Lower lobe of right lung (tissue), 2 donors: ENCODE measurements around the gene RNF224. TPM values are rescaled to one million over a fixed set of nuclear protein-coding genes. Genes with fewer than 3 reads are reported as not detected.
A peak's percentile ranks its signal among the peaks of the same experiment; 100 is the strongest.

ENCODE experiments used
- ATAC-seq, 2 donors: fragments of 200-7000 bp; cut with Tn5 transposase; one replicate each; pipeline ENCODE4 v1.9.1; 2020 to 2022; ENCODE audit warnings: mild to moderate bottlenecking in 2 of 2, moderate library complexity in 2 of 2
- DNase-seq: peaks from one replicate; pipeline ENCODE4 v3.0.0-alpha.2; 2020
- H3K27ac ChIP-seq: fragments of 200-600 bp; one replicate; pipeline ENCODE4 v1.8.0; 2022
- H3K27me3 ChIP-seq: fragments of 200-600 bp; one replicate; pipeline ENCODE4 v1.8.0; 2022; ENCODE audit warnings: low read depth
- H3K36me3 ChIP-seq: fragments of 200-600 bp; one replicate; pipeline ENCODE4 v1.8.0; 2022; ENCODE audit warnings: mild to moderate bottlenecking
- H3K4me1 ChIP-seq: fragments of 200-600 bp; one replicate; pipeline ENCODE4 v1.8.0; 2022
- H3K4me3 ChIP-seq: fragments of 200-600 bp; one replicate; pipeline ENCODE4 v1.8.0; 2022; ENCODE audit warnings: mild to moderate bottlenecking
- H3K9me3 ChIP-seq: fragments of 200-600 bp; one replicate; pipeline ENCODE4 v1.8.0; 2022
- intact Hi-C: fragments of 100-400 bp; cut with DNase I; formaldehyde crosslinking; loops from one replicate; pipeline ENCODE4 v1.11.0; 2022
- total RNA-seq: library from RNA; stranded (reverse); fragmentation: NEBNext Ultra II Directional; extraction: Animal tissue kit (Norgen Biotek cat#: 25700); gene quantifications from one replicate; pipeline ENCODE4 v1.2.1, GENCODE V29; 2021
- TF ChIP-seq, protein P1 (sequence below): fragments of 200-600 bp; IDR thresholded peaks from one replicate; pipeline ENCODE4 v1.8.0; 2022; ENCODE audit warnings: antibody characterized with exemption, mild to moderate bottlenecking
- donor health status: DM: no; HTN: yes; CAD: no; lungs with severe emphysema.

The RNF224 gene
- total RNA-seq, 1 donor from 2014 or later, result 0.21 TPM

DNA sequence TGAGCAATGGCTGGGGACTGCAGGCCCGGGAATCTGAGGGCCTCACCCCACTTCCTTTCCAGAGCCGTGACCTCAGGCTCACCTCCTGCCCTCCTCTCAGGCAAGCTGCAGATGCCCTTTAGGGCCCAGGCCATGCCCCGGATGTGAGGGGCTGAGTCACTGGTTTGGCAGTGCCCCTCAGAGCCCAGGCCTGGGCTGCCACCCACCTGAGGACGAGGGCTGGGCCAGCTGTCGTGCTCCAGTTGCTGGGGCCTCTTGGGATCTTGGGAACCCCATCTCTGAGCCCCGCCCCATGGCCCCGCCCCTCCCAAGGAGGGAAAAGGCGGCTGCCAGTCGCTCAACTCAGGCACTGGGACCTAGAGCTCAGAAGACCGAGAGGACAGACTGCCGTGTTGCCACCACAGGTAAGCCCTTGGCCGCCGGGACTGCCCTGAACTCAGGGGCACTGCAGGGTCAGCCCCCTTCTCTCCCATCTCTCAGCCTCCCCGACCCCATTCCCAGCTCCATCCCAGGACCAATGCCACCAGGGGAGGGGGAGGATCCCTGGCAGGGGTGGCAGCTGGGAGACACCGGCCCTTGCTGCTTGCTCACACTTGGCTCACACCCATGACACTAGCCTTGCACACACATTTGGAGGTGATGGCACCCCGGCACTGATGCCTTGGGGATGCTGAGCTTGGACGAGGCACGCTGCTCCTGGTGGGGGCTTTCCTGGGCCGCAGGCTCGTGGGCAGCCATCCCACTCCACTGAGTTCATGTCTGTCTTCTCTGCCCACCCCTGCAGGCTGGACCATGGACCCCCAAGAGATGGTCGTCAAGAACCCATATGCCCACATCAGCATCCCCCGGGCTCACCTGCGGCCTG, 2.2 kb upstream of the RNF224 start, which contains the start of gene CYSRT1:
CYSRT1 (plus strand) TSS at position 345 of the 865 bp plus-strand sequence; CDS start at position 793, 448 bp downstream.
- TF ChIP-seq, protein P1, sequence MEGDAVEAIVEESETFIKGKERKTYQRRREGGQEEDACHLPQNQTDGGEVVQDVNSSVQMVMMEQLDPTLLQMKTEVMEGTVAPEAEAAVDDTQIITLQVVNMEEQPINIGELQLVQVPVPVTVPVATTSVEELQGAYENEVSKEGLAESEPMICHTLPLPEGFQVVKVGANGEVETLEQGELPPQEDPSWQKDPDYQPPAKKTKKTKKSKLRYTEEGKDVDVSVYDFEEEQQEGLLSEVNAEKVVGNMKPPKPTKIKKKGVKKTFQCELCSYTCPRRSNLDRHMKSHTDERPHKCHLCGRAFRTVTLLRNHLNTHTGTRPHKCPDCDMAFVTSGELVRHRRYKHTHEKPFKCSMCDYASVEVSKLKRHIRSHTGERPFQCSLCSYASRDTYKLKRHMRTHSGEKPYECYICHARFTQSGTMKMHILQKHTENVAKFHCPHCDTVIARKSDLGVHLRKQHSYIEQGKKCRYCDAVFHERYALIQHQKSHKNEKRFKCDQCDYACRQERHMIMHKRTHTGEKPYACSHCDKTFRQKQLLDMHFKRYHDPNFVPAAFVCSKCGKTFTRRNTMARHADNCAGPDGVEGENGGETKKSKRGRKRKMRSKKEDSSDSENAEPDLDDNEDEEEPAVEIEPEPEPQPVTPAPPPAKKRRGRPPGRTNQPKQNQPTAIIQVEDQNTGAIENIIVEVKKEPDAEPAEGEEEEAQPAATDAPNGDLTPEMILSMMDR, result no peak
- no peaks in the 10 kb centered on the region for H3K36me3 ChIP-seq
- H3K4me3 ChIP-seq, result peak within 1 kb of the TSS; percentile 78
- no peaks in the 10 kb centered on the region for H3K9me3 ChIP-seq
- DNase-seq (no peak), ATAC-seq (no peak)
- peaks cover 30% of the 10 kb centered on the region for H3K4me1 ChIP-seq
- peaks cover 16% of the 10 kb centered on the region for H3K27me3 ChIP-seq
- H3K27ac ChIP-seq, result peak within 1 kb of the TSS; percentile 91
- intact Hi-C loops, result no loop called here

DNA sequence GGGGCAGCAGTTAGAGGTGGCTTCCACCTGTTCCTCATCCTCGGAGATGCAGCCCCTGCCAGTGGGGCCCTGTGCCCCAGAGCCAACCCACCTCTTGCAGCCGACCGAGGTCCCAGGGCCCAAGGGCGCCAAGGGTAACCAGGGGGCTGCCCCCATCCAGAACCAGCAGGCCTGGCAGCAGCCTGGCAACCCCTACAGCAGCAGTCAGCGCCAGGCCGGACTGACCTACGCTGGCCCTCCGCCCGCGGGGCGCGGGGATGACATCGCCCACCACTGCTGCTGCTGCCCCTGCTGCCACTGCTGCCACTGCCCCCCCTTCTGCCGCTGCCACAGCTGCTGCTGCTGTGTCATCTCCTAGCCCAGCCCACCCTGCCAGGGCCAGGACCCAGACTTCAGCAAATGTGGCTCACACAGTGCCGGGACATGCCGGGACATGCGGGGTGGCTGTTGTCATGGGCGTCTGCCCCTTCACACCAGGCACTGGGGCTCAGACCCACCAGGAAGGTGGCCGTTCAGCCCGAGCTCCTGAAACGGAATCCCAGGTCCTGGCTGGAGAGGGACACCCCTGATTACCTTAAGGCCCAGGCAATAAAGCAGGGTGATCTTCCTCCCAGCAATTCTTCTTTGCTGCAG, 1.5 kb upstream of the RNF224 start:
- H3K36me3 ChIP-seq, result no peaks in the 10 kb centered on the region
- peak overlapping the region; percentile 77 for H3K27ac ChIP-seq
- ATAC-seq (no peak), DNase-seq (no peak)
- no peaks in the 10 kb centered on the region for H3K9me3 ChIP-seq
- no peak overlapping the region for H3K4me3 ChIP-seq
- H3K27me3 ChIP-seq, result peaks cover 23% of the 10 kb centered on the region
- intact Hi-C loops, result no loop called here
- H3K4me1 ChIP-seq, result peaks cover 30% of the 10 kb centered on the region
- TF ChIP-seq, protein P1, result no peak

DNA sequence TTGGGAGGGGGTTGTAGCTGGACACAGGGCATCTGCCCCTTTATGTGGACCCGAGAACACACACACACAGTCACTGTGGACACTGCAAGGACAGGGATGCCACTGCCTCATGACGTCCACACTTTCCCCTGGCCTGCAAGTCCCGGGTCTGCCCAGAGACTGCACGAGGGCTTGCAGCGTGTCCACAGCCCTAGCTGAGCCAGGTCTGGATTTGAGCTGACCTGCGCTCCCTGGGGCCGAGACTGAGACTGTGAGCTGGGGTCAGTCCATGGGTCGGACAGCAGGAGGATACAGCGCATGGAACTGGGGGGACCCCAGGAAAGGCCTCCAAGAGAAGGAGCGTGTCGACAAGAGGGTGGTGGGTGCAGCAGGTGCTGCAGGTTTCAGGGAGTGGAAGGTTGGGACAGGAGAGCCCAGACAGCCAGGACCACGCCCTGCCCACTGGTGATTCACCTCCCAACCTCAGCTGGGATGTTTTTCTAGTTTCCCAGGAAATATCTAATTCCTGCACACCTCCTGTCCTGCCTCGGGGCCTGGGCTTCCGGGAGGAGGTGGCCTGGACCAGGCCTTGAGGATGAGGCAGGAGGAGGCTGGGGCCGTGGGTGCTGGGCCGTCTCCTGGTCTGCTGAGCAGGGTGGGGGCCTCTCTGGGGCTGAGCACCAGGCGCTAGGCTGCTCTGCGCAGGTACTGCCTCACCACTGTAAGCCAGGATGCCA, 806 bp upstream of the RNF224 start:
- ATAC-seq (peak in 1 of 2 donors; percentile 2), DNase-seq (no peak)
- intact Hi-C loops, result no loop called here
- peaks cover 30% of the 10 kb centered on the region for H3K4me1 ChIP-seq
- TF ChIP-seq, protein P1, result no peak
- peak overlapping the region; percentile 77 for H3K27ac ChIP-seq
- peak overlapping the region; percentile 6 for H3K4me3 ChIP-seq
- peaks cover 30% of the 10 kb centered on the region for H3K27me3 ChIP-seq
- no peaks in the 10 kb centered on the region for H3K9me3 ChIP-seq
- no peaks in the 10 kb centered on the region for H3K36me3 ChIP-seq

DNA sequence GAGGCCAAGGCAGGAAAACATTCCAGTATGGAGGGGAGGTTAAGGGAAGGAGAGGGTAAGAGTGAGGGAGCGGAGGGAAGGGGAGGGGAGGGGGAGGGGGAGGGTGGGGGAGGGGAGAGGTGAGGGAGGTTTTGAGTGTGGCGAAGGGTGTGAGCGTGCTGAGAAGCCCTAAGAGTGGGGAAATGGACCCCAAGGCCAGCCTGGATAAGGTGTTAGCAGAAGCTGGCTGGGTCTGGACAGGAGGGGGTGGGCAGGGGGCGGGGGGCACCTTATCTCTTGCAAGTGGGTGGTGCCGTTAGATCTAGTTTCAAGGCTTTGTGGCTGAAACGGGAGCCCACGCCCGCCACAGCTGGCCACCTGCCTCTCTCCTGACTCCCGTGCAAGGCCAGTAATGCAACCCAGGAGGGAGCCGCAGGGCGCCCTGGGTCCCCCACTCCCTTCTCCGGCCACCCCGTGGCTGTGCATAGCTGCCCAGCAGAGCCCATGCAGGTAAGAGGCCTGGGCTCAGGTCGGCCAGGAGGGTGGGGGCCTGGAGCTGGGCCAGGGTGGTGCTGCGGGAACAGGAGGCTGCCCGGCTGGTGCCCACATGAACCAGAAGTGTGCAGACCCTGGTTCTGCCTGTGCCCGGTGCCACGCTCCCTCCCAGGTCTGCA, 677 bp downstream of the RNF224 start:
- Histone ChIP-seq H3K9me3 (no peaks in the 10 kb centered on the region), H3K27me3 (peaks cover 45% of the 10 kb centered on the region), H3K4me1 (peaks cover 23% of the 10 kb centered on the region), H3K4me3 (no peak overlapping the region), H3K27ac (no peak overlapping the region), H3K36me3 (no peaks in the 10 kb centered on the region)
- DNase-seq (no peak), ATAC-seq (no peak)
- TF ChIP-seq, protein P1, result no peak
- intact Hi-C loops, result no loop called here

- no peak overlapping the region for H3K27ac ChIP-seq
- no peak overlapping the region for H3K4me3 ChIP-seq
- H3K36me3 ChIP-seq, result no peaks in the 10 kb centered on the region
- intact Hi-C loops, result no loop called here
- DNase-seq, result no peak
- H3K9me3 ChIP-seq, result no peaks in the 10 kb centered on the region
- H3K27me3 ChIP-seq, result peaks cover 49% of the 10 kb centered on the region
- TF ChIP-seq, protein P1, result no peak
- ATAC-seq, result no peak
- H3K4me1 ChIP-seq, result peaks cover 21% of the 10 kb centered on the region
Measured at GRCh38 chr9:137228506-137228967, 1.2 kb downstream of the RNF224 start.
